Measurements from ENCODE around the gene PDE3B. TPM values are rescaled to one million over a fixed set of nuclear protein-coding genes. Genes with fewer than 3 reads are reported as not detected.
"Not testable (repeated sequence)": the region's sequence is repeated elsewhere in the genome, so short reads cannot be mapped to it uniquely, and the experiment has no call there.

PDE3B gene
- total and polyA plus RNA-seq, 4 donors = 2.5 to 15.1 (median 7.6) TPM

GRCh38 chr11:14667329-14667728 lies 23.7 kb downstream of the PDE3B start:
- H3K9me3 ChIP-seq (ENCODE audit: control insufficient read depth, low read length); ATAC-seq (ENCODE audit: low FRiP score); H3K4me3 ChIP-seq (ENCODE audit: low read length in 2 of 2); H3K27me3 ChIP-seq (ENCODE audit: control insufficient read depth in 1 of 2, insufficient read depth in 2 of 2, low read length in 1 of 2); DNase-seq; H3K27ac ChIP-seq (ENCODE audit: low read depth in 1 of 2, low read length in 2 of 2); intact Hi-C loops (cut with DNase I); H3K36me3 ChIP-seq (ENCODE audit: control insufficient read depth in 1 of 2, insufficient read depth in 2 of 2, low read length in 1 of 2); H3K4me1 ChIP-seq (ENCODE audit: control insufficient read depth in 1 of 2, insufficient read depth in 2 of 2, low read length in 2 of 2): not testable (repeated sequence)
- WGBS, 2 donors = 95 to 97% methylated on average over 3 to 4 of the region's 4 CpGs

DNA sequence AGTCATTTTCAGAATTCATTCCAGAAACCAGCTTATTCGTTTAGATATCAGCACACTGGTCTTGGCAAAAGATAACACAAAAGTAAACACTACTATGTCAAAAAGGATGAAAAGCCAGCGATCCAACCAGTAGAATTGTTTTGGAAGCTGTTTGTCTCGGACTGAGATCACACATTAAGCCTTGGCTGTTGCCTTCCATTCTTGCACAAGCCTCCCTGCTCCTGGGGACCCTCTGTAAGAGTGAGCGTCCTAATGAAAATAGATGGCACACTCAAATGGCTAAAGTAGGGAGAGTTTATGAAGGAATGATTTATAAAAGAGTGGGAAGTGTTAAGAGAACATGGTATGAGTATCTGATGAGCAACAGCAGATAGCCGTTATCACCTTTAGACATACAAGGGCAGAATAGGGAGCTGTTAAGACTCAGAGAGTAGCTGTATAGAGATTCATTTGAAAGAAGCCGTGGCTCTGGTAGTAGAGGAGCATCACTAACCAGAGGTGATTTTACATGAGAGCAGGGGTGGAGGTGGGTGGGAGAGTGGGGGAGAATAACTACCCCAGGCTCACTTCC lies 25.2 kb downstream of the PDE3B start:
- Histone ChIP-seq H3K27ac (ENCODE audit: low read depth in 1 of 2, low read length in 2 of 2) (no peak overlapping the region), H3K27me3 (ENCODE audit: control insufficient read depth in 1 of 2, insufficient read depth in 2 of 2, low read length in 1 of 2) (no peaks in the 10 kb centered on the region), H3K36me3 (ENCODE audit: control insufficient read depth in 1 of 2, insufficient read depth in 2 of 2, low read length in 1 of 2) (no peaks in the 10 kb centered on the region), H3K4me3 (ENCODE audit: low read length in 2 of 2) (no peak overlapping the region), H3K9me3 (ENCODE audit: control insufficient read depth, low read length) (no peaks in the 10 kb centered on the region), H3K4me1 (ENCODE audit: control insufficient read depth in 1 of 2, insufficient read depth in 2 of 2, low read length in 2 of 2) (no peaks in the 10 kb centered on the region)
- ATAC-seq (ENCODE audit: low FRiP score) (no peak), DNase-seq (no peak)
- WGBS, 2 donors = 53 to 59% methylated on average over 6 of the region's 6 CpGs
- intact Hi-C loops (cut with DNase I) = no loop called here

DNA sequence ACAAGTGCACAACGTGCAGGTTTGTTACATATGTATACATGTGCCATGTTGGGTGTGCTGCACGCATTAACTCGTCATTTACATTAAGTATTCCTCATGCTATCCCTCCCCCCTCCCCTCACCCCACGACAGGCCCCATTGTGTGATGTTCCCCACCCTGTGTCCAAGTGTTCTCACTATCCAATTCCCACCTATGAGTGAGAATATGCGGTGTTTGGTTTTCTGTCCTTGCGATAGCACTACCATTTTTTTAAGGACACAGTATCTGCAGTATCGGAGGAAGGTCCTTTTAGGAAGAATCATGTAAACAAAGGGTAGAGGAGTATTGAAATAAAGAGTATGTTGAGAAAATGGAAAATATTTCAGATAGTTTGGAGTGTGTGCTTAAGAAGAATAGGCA lies 25.9 kb downstream of the PDE3B start:
- intact Hi-C loops (cut with DNase I) = no loop called here
- no peak overlapping the region for H3K27ac ChIP-seq (ENCODE audit: low read depth in 1 of 2, low read length in 2 of 2)
- WGBS, 2 donors = 86 to 87% methylated on average over 7 of the region's 7 CpGs

DNA sequence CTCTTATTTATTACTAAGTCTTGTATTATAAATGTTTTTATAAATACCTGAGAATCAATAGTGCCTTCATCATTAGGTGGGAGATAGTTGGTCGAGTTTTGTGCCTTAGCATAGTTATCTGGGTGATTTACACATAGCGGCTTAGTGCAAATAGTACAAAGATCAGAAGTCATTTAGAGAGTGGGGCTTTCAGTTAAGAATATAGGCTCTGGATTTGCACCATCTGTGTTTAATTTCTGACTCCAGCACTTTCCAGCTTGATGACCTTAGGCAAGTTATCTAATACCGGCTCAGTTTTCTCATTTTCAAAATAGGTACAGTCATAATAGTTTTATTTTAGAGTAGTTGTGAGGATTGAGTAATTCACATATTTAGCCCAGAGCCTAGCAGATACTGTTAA lies 26.4 kb downstream of the PDE3B start:
- ATAC-seq (ENCODE audit: low FRiP score) (no peak), DNase-seq (no peak)
- Histone ChIP-seq H3K9me3 (ENCODE audit: control insufficient read depth, low read length) (no peaks in the 10 kb centered on the region), H3K27ac (ENCODE audit: low read depth in 1 of 2, low read length in 2 of 2) (no peak overlapping the region), H3K27me3 (ENCODE audit: control insufficient read depth in 1 of 2, insufficient read depth in 2 of 2, low read length in 1 of 2) (no peaks in the 10 kb centered on the region), H3K4me1 (ENCODE audit: control insufficient read depth in 1 of 2, insufficient read depth in 2 of 2, low read length in 2 of 2) (no peaks in the 10 kb centered on the region), H3K4me3 (ENCODE audit: low read length in 2 of 2) (no peak overlapping the region), H3K36me3 (ENCODE audit: control insufficient read depth in 1 of 2, insufficient read depth in 2 of 2, low read length in 1 of 2) (no peaks in the 10 kb centered on the region)
- 69 to 75% methylated on average over 3 of the region's 3 CpGs for WGBS, 2 donors
- intact Hi-C loops (cut with DNase I) = no loop called here

More for the DNA sequence above, 25.9 kb downstream of the PDE3B start:
- DNase-seq (no peak), ATAC-seq (ENCODE audit: low FRiP score) (no peak)
- H3K36me3 ChIP-seq (ENCODE audit: control insufficient read depth in 1 of 2, insufficient read depth in 2 of 2, low read length in 1 of 2) = no peaks in the 10 kb centered on the region
- no peaks in the 10 kb centered on the region for H3K27me3 ChIP-seq (ENCODE audit: control insufficient read depth in 1 of 2, insufficient read depth in 2 of 2, low read length in 1 of 2)
- H3K4me3 ChIP-seq (ENCODE audit: low read length in 2 of 2) = no peak overlapping the region
- H3K9me3 ChIP-seq (ENCODE audit: control insufficient read depth, low read length) = no peaks in the 10 kb centered on the region
- no peaks in the 10 kb centered on the region for H3K4me1 ChIP-seq (ENCODE audit: control insufficient read depth in 1 of 2, insufficient read depth in 2 of 2, low read length in 2 of 2)

GRCh38 chr11:14672635-14673034 lies 29.0 kb downstream of the PDE3B start:
- no peaks in the 10 kb centered on the region for H3K27me3 ChIP-seq (ENCODE audit: control insufficient read depth in 1 of 2, insufficient read depth in 2 of 2, low read length in 1 of 2)
- no peak overlapping the region for H3K27ac ChIP-seq (ENCODE audit: low read depth in 1 of 2, low read length in 2 of 2)
- 86 to 89% methylated on average over 2 of the region's 2 CpGs for WGBS, 2 donors
- intact Hi-C loops (cut with DNase I) = no loop called here
- no peak for ATAC-seq (ENCODE audit: low FRiP score)
- H3K4me1 ChIP-seq (ENCODE audit: control insufficient read depth in 1 of 2, insufficient read depth in 2 of 2, low read length in 2 of 2) = no peaks in the 10 kb centered on the region
- no peak overlapping the region for H3K4me3 ChIP-seq (ENCODE audit: low read length in 2 of 2)
- H3K36me3 ChIP-seq (ENCODE audit: control insufficient read depth in 1 of 2, insufficient read depth in 2 of 2, low read length in 1 of 2) = no peaks in the 10 kb centered on the region
- no peak for DNase-seq
- H3K9me3 ChIP-seq (ENCODE audit: control insufficient read depth, low read length) = no peaks in the 10 kb centered on the region

GRCh38 chr11:14673421-14673820 lies 29.8 kb downstream of the PDE3B start:
- Histone ChIP-seq H3K4me1 (ENCODE audit: control insufficient read depth in 1 of 2, insufficient read depth in 2 of 2, low read length in 2 of 2) (no peaks in the 10 kb centered on the region), H3K4me3 (ENCODE audit: low read length in 2 of 2) (no peak overlapping the region), H3K27ac (ENCODE audit: low read depth in 1 of 2, low read length in 2 of 2) (no peak overlapping the region), H3K36me3 (ENCODE audit: control insufficient read depth in 1 of 2, insufficient read depth in 2 of 2, low read length in 1 of 2) (no peaks in the 10 kb centered on the region), H3K9me3 (ENCODE audit: control insufficient read depth, low read length) (no peaks in the 10 kb centered on the region), H3K27me3 (ENCODE audit: control insufficient read depth in 1 of 2, insufficient read depth in 2 of 2, low read length in 1 of 2) (no peaks in the 10 kb centered on the region)
- WGBS, 2 donors = 91 to 92% methylated on average over 4 of the region's 4 CpGs
- intact Hi-C loops (cut with DNase I) = no loop called here
- DNase-seq = no peak
- no peak for ATAC-seq (ENCODE audit: low FRiP score)

- intact Hi-C loops (cut with DNase I) = no loop called here
- Histone ChIP-seq H3K4me1 (ENCODE audit: control insufficient read depth in 1 of 2, insufficient read depth in 2 of 2, low read length in 2 of 2) (no peaks in the 10 kb centered on the region), H3K27ac (ENCODE audit: low read depth in 1 of 2, low read length in 2 of 2) (no peak overlapping the region), H3K27me3 (ENCODE audit: control insufficient read depth in 1 of 2, insufficient read depth in 2 of 2, low read length in 1 of 2) (no peaks in the 10 kb centered on the region), H3K4me3 (ENCODE audit: low read length in 2 of 2) (no peak overlapping the region), H3K36me3 (ENCODE audit: control insufficient read depth in 1 of 2, insufficient read depth in 2 of 2, low read length in 1 of 2) (no peaks in the 10 kb centered on the region), H3K9me3 (ENCODE audit: control insufficient read depth, low read length) (no peaks in the 10 kb centered on the region)
- WGBS, 2 donors = 87 to 89% methylated on average over 8 of the region's 8 CpGs
- ATAC-seq (ENCODE audit: low FRiP score) = no peak
- no peak for DNase-seq
Measured at GRCh38 chr11:14673824-14674405, 30.3 kb downstream of the PDE3B start.

DNA sequence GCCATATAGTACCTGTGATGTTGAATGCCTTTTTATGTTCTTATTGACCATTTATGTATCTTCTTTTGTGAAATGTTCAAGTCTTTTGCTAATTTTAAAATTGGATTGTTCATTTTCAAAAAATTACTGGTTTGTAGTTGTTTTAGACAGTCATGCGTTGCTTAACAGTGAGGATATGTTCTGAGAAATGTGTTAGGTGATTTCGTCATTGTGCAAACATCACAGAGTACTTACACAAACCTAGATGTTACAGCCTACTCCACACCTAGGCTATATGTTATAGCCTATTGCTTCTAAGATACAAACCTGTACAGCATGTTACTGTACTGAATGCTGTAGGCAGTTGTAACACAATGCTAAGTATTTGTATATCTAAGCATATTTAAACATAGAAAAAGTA lies 32.5 kb downstream of the PDE3B start:
- no peaks in the 10 kb centered on the region for H3K4me1 ChIP-seq (ENCODE audit: control insufficient read depth in 1 of 2, insufficient read depth in 2 of 2, low read length in 2 of 2)
- no peak overlapping the region for H3K4me3 ChIP-seq (ENCODE audit: low read length in 2 of 2)
- H3K27ac ChIP-seq (ENCODE audit: low read depth in 1 of 2, low read length in 2 of 2) = no peak overlapping the region
- no peaks in the 10 kb centered on the region for H3K9me3 ChIP-seq (ENCODE audit: control insufficient read depth, low read length)
- intact Hi-C loops (cut with DNase I) = no loop called here
- ATAC-seq (ENCODE audit: low FRiP score) (no peak), DNase-seq (no peak)
- H3K36me3 ChIP-seq (ENCODE audit: control insufficient read depth in 1 of 2, insufficient read depth in 2 of 2, low read length in 1 of 2) = no peaks in the 10 kb centered on the region
- WGBS, 2 donors = 95 to 99% methylated on average over 2 of the region's 2 CpGs
- H3K27me3 ChIP-seq (ENCODE audit: control insufficient read depth in 1 of 2, insufficient read depth in 2 of 2, low read length in 1 of 2) = no peaks in the 10 kb centered on the region

DNA sequence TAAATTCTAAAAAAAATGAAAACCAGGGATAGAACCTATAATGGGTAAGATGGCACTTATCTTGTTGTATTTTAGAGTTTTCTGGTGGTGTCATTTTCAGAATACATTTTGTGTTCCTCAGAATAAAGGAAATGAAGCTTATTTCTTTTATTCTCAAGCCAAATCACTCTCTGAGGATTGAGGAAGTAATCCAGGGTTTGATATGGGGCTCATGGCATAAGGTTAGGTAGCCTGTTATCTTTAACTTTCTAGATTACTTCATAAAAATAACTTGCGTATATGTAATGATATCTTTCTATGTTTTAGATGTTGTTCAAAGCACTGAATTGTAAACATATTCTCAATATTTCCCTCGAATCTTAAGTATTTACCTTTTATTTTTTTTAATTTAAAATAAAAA lies 33.5 kb downstream of the PDE3B start:
- no peaks in the 10 kb centered on the region for H3K9me3 ChIP-seq (ENCODE audit: control insufficient read depth, low read length)
- no peaks in the 10 kb centered on the region for H3K27me3 ChIP-seq (ENCODE audit: control insufficient read depth in 1 of 2, insufficient read depth in 2 of 2, low read length in 1 of 2)
- no peak for DNase-seq
- intact Hi-C loops (cut with DNase I) = no loop called here
- H3K27ac ChIP-seq (ENCODE audit: low read depth in 1 of 2, low read length in 2 of 2) = no peak overlapping the region
- ATAC-seq (ENCODE audit: low FRiP score) = no peak
- WGBS, 2 donors = 87 to 96% methylated on average over 2 of the region's 2 CpGs
- H3K4me1 ChIP-seq (ENCODE audit: control insufficient read depth in 1 of 2, insufficient read depth in 2 of 2, low read length in 2 of 2) = no peaks in the 10 kb centered on the region
- no peak overlapping the region for H3K4me3 ChIP-seq (ENCODE audit: low read length in 2 of 2)
- no peaks in the 10 kb centered on the region for H3K36me3 ChIP-seq (ENCODE audit: control insufficient read depth in 1 of 2, insufficient read depth in 2 of 2, low read length in 1 of 2)

Measured in aorta (tissue), 5 donors.